Retinal pigment epithelial cell (primary cell): ENCODE measurements around the gene TMPRSS3.

Experiments used
- DNase-seq: peaks from one replicate; pipeline ENCODE4 v3.0.0-alpha.2; 2010; ENCODE audit warnings: low read depth
- H3K4me3 ChIP-seq: 2 replicates; pipeline ENCODE4 v1.5.1; 2011; ENCODE audit warnings: mild to moderate bottlenecking, low read length, control low read depth, moderate library complexity
- TF ChIP-seq, protein P1 (sequence below): conservative IDR thresholded peaks from 2 replicates; pipeline ENCODE4 v1.5.1; 2011; ENCODE audit warnings: low read depth, low read length, control low read depth, inconsistent platforms

Gene TMPRSS3

DNA sequence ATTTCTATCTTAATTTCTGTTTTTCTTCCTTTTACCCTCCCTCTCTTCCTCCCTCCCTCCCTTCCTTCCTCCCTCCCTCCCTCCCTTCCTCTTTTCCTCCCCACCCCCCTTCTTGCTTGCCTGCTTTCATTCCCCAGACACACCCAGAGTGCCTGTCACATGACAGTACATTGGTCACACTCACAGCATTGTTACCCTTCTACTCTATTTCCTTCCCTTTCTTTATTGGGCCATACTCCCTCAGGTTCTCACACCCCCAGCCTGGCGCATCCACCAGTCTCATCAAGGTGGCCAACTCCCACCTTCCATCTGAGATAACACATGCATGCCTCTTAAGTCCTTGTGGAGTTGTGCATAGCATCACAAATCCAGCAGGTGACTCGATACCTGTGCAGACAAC, 10.9 kb downstream of the TMPRSS3 start:
- DNase-seq, result no peak
- H3K4me3 ChIP-seq, result no peak overlapping the region
- TF ChIP-seq, protein P1, sequence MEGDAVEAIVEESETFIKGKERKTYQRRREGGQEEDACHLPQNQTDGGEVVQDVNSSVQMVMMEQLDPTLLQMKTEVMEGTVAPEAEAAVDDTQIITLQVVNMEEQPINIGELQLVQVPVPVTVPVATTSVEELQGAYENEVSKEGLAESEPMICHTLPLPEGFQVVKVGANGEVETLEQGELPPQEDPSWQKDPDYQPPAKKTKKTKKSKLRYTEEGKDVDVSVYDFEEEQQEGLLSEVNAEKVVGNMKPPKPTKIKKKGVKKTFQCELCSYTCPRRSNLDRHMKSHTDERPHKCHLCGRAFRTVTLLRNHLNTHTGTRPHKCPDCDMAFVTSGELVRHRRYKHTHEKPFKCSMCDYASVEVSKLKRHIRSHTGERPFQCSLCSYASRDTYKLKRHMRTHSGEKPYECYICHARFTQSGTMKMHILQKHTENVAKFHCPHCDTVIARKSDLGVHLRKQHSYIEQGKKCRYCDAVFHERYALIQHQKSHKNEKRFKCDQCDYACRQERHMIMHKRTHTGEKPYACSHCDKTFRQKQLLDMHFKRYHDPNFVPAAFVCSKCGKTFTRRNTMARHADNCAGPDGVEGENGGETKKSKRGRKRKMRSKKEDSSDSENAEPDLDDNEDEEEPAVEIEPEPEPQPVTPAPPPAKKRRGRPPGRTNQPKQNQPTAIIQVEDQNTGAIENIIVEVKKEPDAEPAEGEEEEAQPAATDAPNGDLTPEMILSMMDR, result no peak

DNA sequence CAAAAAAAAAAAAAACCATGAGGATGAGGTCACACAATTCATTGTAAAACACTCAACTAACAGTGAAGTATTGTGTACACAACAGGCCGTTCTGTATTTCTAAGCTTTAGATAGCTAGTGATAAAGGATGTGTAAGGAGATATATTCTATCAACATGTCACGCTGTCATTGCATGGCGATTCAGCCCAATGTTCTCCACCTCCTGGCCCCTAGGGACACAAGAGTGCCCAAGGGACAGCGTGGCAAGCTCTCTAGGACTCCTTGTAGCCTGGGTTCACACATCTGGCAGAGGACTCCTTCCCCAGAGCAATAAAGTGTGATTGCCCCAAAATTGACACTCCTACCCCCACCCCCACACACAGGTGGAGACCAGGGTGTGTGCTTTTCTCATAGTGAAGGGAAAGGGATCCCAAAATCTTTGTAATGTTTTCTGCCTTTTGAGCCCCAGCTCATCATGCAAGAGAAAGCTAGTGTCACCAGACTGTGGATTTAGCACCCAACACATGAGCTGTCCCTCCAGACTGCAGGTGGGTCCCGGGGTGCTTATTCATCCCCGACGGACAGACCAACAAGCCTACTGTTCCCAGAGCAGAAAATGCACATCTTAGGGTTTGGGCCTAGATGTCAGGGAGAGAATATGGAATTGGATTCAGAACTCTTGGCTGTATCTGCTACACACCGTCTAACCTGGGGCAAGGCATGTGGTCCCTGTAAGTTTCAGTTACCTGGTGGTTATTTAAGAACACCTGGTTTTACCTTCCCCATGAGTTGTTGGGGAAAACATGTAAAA, 11.5 kb downstream of the TMPRSS3 start:
- no peak for DNase-seq
- TF ChIP-seq, protein P1, result no peak
- H3K4me3 ChIP-seq, result no peak overlapping the region

DNA sequence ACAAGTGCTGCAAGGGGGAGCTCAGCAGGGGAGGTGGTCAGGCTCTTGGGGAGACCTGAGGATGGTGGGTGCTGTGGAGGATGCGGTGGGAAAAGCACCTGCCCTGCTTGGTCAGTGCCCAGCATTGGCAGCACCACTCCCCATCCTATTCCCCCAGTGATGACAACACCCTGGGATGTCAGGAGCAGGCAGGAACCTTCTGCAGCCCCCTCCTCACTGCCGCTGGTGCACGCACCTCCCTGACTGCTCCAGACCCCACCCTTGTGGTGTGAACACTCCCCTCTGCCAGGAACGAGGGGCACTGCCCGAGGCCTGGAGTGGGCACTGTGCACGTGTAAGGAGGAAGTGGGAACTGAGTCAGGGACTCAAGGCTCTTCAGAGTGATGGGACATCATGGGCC, 12.5 kb downstream of the TMPRSS3 start:
- no peak overlapping the region for H3K4me3 ChIP-seq
- DNase-seq, result no peak
- TF ChIP-seq, protein P1, result no peak

DNA sequence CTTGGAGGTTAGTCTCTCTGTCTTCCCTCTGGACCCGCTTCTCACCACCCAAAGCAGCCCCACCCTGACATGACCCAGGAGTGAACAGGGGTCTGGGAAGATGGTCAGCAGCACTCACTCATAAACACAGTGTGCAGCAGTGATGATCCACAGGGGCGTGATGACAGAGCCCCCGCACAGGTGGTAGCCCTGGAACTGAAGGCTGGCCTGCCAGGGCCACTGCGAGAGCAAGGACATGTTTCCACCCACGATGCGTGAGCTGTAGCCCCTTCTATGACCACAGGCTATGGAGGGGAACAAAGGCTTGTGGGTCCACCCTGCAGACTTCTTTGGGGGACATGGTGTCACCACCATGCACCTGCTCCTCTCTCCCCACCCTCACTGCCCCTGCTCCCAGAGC, 12.9 kb downstream of the TMPRSS3 start:
- H3K4me3 ChIP-seq, result no peak overlapping the region
- TF ChIP-seq, protein P1, result no peak
- DNase-seq, result no peak

DNA sequence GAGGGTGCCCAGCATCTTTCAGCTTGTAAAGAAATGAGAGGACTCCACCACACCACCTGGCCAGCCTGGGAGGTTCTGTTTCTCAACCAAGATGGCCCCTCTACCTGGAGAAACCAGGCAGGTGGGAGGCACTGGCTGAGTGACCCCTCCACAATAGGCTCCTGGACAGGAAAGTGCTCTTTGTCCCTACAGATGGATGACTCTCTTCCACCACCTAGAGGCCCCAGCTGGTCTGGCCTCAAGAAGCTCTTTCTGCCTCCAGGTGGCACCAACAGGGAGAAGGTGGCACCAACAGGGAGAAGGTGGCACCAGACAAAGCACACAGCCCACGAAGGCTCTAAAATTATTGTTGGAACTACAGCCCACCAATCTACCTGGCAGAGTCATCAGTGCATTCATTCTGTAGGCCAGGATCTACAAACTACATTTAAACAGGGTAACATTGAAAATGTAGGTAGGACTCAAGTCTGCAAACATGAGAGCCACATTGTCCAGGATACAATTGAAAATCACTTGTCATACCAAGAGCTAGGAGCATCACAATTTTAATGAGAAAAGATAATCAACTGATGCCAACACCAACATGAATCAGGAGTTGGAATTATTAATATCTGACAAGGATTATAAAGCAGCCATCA, 14.4 kb downstream of the TMPRSS3 start:
- TF ChIP-seq, protein P1, result peak; percentile 66
- H3K4me3 ChIP-seq, result no peak overlapping the region
- DNase-seq, result no peak

DNA sequence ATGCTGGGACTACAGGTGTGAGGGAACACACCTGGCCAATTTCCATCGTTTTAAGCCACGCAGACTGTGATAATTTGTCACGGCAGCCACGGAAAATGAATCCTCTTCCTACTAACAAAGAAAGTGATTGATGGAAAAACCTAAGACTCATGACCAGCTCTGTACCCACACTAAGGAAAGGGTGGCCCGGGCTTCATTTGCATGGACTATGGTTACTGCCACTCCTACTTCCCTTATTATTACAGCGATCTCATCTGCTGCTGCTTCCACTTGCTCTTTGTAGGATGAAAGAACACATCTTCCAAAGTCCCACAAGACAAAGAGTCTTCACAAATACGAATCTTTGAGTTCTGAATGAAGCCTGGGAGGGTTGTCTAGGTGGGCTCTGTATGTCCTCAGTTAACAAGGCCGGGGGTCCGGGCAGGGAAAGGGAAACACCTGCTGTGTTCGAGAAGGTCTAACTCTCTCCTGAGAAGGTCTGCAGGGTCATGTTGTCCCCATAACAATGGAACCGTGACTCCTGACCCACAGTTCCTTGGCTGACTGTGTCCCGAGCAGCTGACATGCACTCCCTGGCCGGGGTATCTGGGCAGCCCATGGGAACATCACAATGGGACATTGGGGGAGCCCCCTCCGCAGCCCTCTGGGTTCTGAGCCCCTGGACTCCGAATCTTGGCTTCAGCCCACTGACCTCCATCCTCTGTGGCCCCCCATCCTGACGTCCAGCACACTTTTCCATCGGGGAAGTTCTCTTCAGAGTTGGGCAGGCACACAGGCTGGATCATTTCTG, 16.2 kb downstream of the TMPRSS3 start:
- DNase-seq, result no peak
- TF ChIP-seq, protein P1, result no peak
- H3K4me3 ChIP-seq, result no peak overlapping the region
